Measurements from ENCODE around the gene KIF18A. TPM values are rescaled to one million over a fixed set of nuclear protein-coding genes. Genes with fewer than 3 reads are reported as not detected.

KIF18A gene
- total and polyA plus RNA-seq, 2 of the 13 experiments (the other 11 are each of a cell fraction or from before 2014, with no cell fraction given), result 3.4 to 14.4 TPM

- TF ChIP-seq POGK (CRISPR knock-in tag; conservative IDR thresholded peaks at IDR 0.05), result peak; percentile 79
- peak; percentile 99 for TF ChIP-seq HBP1 (CRISPR knock-in tag; IDR thresholded peaks at IDR 0.05; ENCODE audit: low read depth)
- 0 out of 2 replicates have a peak, but pooled peaks have one; percentile 32 for TF ChIP-seq CC2D1A (CRISPR knock-in tag; IDR thresholded peaks at IDR 0.05)
- TF ChIP-seq CHCHD3 (CRISPR knock-in tag; IDR thresholded peaks at IDR 0.05), result 0 out of 2 replicates have a peak, but pooled peaks have one; percentile 30
- TF ChIP-seq HDAC2 (CRISPR knock-in tag; IDR thresholded peaks at IDR 0.05), result peak; percentile 97
- TF ChIP-seq ZBTB39 (CRISPR knock-in tag; IDR thresholded peaks at IDR 0.05), result peak; percentile 85
- TF ChIP-seq ATF7-NPFF (CRISPR knock-in tag; IDR thresholded peaks at IDR 0.05; ENCODE audit: low read depth), result peak; percentile 66
- no peak for TF ChIP-seq AKAP8 (CRISPR knock-in tag; IDR thresholded peaks at IDR 0.05)
- TF ChIP-seq ZNF784 (CRISPR knock-in tag; IDR thresholded peaks at IDR 0.05; ENCODE audit: borderline replicate concordance), result 0 out of 2 replicates have a peak, but pooled peaks have one; percentile 70
- peak; percentile 80; the same call in 1 of the 2 replicates for TF ChIP-seq ZNF691 (CRISPR knock-in tag; IDR thresholded peaks at IDR 0.05; ENCODE audit: borderline replicate concordance, low read depth)
- peak; percentile 99 for TF ChIP-seq KAT8 (CRISPR knock-in tag; IDR thresholded peaks at IDR 0.05)
- TF ChIP-seq ZNF331 (CRISPR knock-in tag; IDR thresholded peaks at IDR 0.05), result peak; percentile 97
- TF ChIP-seq ZNF530 (CRISPR knock-in tag; IDR thresholded peaks at IDR 0.05; ENCODE audit: low read depth), result no peak
- peak; percentile 76; the same call in 1 of the 2 replicates for TF ChIP-seq ZFP82 (CRISPR knock-in tag; IDR thresholded peaks at IDR 0.05; ENCODE audit: borderline replicate concordance)
- TF ChIP-seq ZMAT5 (CRISPR knock-in tag; IDR thresholded peaks at IDR 0.05; ENCODE audit: borderline replicate concordance, low read depth), result no peak
- peak; percentile 59; the same call in 1 of the 2 replicates for TF ChIP-seq ZNF619 (CRISPR knock-in tag; IDR thresholded peaks at IDR 0.05)
- TF ChIP-seq ZGPAT (CRISPR knock-in tag; IDR thresholded peaks at IDR 0.05), result peak; percentile 94
- TF ChIP-seq ESRRA (CRISPR knock-in tag; IDR thresholded peaks at IDR 0.05; ENCODE audit: low read depth), result 0 out of 2 replicates have a peak, but pooled peaks have one; percentile 51
- TF ChIP-seq ZBTB7A (CRISPR knock-in tag; IDR thresholded peaks at IDR 0.05), result no peak; the same call in 1 of the 2 replicates
Measured at GRCh38 chr11:28110108-28110820, 2.3 kb upstream of the KIF18A start (continued).
